Measurements from ENCODE around the gene ARL6IP1.

The ARL6IP1 gene

GRCh38 chr16:18789850-18790706 lies 11.3 kb downstream of the ARL6IP1 start, which contains the start of gene RPS15A (continued):
- TF ChIP-seq ZNF707 (tag by site-specific recombination; IDR thresholded peaks at IDR 0.05) = no peak
- TF ChIP-seq ZSCAN16 (tag by site-specific recombination; IDR thresholded peaks at IDR 0.05) = no peak
- TF ChIP-seq BCL6B (tag by site-specific recombination; IDR thresholded peaks at IDR 0.05) = no peak
- TF ChIP-seq ZNF174 (tag by site-specific recombination; IDR thresholded peaks at IDR 0.05) = no peak
- 0 out of 2 replicates have a peak, but pooled peaks have one; percentile 10 for TF ChIP-seq ZNF18 (tag by site-specific recombination; IDR thresholded peaks at IDR 0.05)
- TF ChIP-seq ZSCAN18 (tag by site-specific recombination; IDR thresholded peaks at IDR 0.05) = peak; percentile 12
- TF ChIP-seq ZNF692 (tag by site-specific recombination; IDR thresholded peaks at IDR 0.05) = peak; percentile 92
- TF ChIP-seq TRIM28 (IDR thresholded peaks at IDR 0.05; ENCODE audit: borderline replicate concordance, low read length) = no peak; the same call in 1 of the 2 replicates
- TF ChIP-seq SP2 (tag by site-specific recombination; IDR thresholded peaks at IDR 0.05) = peak; percentile 91
- peak; percentile 18 for TF ChIP-seq KLF1 (tag by site-specific recombination; IDR thresholded peaks at IDR 0.05)
- TF ChIP-seq HOXC10 (CRISPR knock-in tag; IDR thresholded peaks at IDR 0.05) = no peak
- TF ChIP-seq ZNF292 (tag by site-specific recombination; IDR thresholded peaks at IDR 0.05; ENCODE audit: borderline replicate concordance, low read depth) = no peak
- TF ChIP-seq ZNF433 (tag by site-specific recombination; IDR thresholded peaks at IDR 0.05; ENCODE audit: low read depth) = 0 out of 2 replicates have a peak, but pooled peaks have one; percentile 5
- TF ChIP-seq YY1 (tag by site-specific recombination; IDR thresholded peaks at IDR 0.05) = peak; percentile 97
- TF ChIP-seq TCF7L2 (IDR thresholded peaks at IDR 0.05; ENCODE audit: borderline replicate concordance, low read depth, low read length) = no peak
- TF ChIP-seq ZNF777 (tag by site-specific recombination; IDR thresholded peaks at IDR 0.05; ENCODE audit: borderline replicate concordance) = no peak
- TF ChIP-seq ZNF48 (tag by site-specific recombination; IDR thresholded peaks at IDR 0.05) = no peak
- no peak for TF ChIP-seq ZNF23 (tag by site-specific recombination; IDR thresholded peaks at IDR 0.05; ENCODE audit: borderline replicate concordance)
- TF ChIP-seq PRDM4 (tag by site-specific recombination; IDR thresholded peaks at IDR 0.05) = no peak
- TF ChIP-seq KLF7 (tag by site-specific recombination; IDR thresholded peaks at IDR 0.05; ENCODE audit: borderline replicate concordance) = no peak; the same call in 1 of the 2 replicates
- TF ChIP-seq ZNF114 (tag by site-specific recombination; IDR thresholded peaks at IDR 0.05) = no peak
- TF ChIP-seq ZNF843 (tag by site-specific recombination; IDR thresholded peaks at IDR 0.05) = no peak; the same call in 1 of the 2 replicates
- no peak for TF ChIP-seq ZNF654 (tag by site-specific recombination; IDR thresholded peaks at IDR 0.05; ENCODE audit: low read depth)
- no peak for TF ChIP-seq ZNF416 (tag by site-specific recombination; IDR thresholded peaks at IDR 0.05)
- peak; percentile 73 for TF ChIP-seq ZNF629 (tag by site-specific recombination; IDR thresholded peaks at IDR 0.05)
- TF ChIP-seq ZNF311 (tag by site-specific recombination; IDR thresholded peaks at IDR 0.05; ENCODE audit: borderline replicate concordance) = no peak
- peak; percentile 35; the same call in 1 of the 2 replicates for TF ChIP-seq ZNF398 (tag by site-specific recombination; IDR thresholded peaks at IDR 0.05)
- TF ChIP-seq ZNF585B (tag by site-specific recombination; IDR thresholded peaks at IDR 0.05) = no peak; the same call in 1 of the 2 replicates
